Measurements from ENCODE around the gene RNF4.
A peak's percentile ranks its signal among the peaks of the same experiment; 100 is the strongest.

Gene RNF4

DNA sequence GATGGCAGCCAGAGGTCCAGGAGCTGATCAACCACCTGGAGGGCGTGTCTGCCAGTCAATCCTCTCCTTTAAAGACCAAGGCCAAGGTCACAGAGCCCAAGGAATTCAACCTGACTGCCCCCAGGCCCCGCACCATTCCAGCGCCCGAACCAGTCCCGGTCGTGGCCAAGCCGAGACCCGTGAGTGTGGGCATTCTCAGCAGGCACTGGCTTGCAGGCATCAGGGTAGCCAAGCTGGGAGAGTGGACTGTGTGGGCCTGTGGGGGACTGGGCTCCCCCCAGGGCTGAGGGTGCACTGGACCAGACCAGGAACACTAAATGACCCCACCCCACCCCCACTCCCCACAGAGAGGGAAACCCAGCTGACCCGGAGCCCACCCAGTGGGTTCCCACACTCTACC, 23.8 kb upstream of the RNF4 start:
- H3K9me3 ChIP-seq (ENCODE audit: insufficient read depth, low read depth, low read length): peaks cover 6% of the 10 kb centered on the region
- no peaks in the 10 kb centered on the region for H3K27me3 ChIP-seq (ENCODE audit: insufficient read depth, low read length)
- no peaks in the 10 kb centered on the region for H3K79me2 ChIP-seq (ENCODE audit: control insufficient read depth, insufficient read depth, low read length, poor library complexity)
- no peak overlapping the region for H3K27ac ChIP-seq (ENCODE audit: low read depth, low read length)
- no peak overlapping the region for H3K4me3 ChIP-seq (ENCODE audit: low read depth, low read length)
- H4K12ac ChIP-seq (ENCODE audit: low read depth, low read length): no peak overlapping the region
- no CpG with 5 or more reads among the region's 9 CpGs for WGBS (ENCODE audit: extremely low coverage, insufficient coverage, insufficient read length)
- no peaks in the 10 kb centered on the region for H3K79me1 ChIP-seq (ENCODE audit: low read length)
- no peak overlapping the region for H2BK12ac ChIP-seq (ENCODE audit: low read length)
- H3K9ac ChIP-seq (ENCODE audit: low read length): no peak overlapping the region
- H2AFZ ChIP-seq (ENCODE audit: insufficient read depth, low read length, poor library complexity): no peak overlapping the region
- no peak overlapping the region for H3K18ac ChIP-seq (ENCODE audit: low read length)
- no peak overlapping the region for H2BK120ac ChIP-seq (ENCODE audit: insufficient read depth, low read length, poor library complexity)
- no peak overlapping the region for H2BK5ac ChIP-seq (ENCODE audit: low read depth, low read length, poor library complexity)
- H2AK5ac ChIP-seq (ENCODE audit: low read length): no peak overlapping the region
- H4K8ac ChIP-seq (ENCODE audit: low read depth, low read length): no peak overlapping the region
- no peak overlapping the region for H3K4me2 ChIP-seq (ENCODE audit: low read length)
- H3K36me3 ChIP-seq (ENCODE audit: control insufficient read depth in 1 of 2, insufficient read depth in 2 of 2, low read length in 2 of 2): no peaks in the 10 kb centered on the region
- DNase-seq: no peak
- no peak overlapping the region for H3K14ac ChIP-seq (ENCODE audit: low read length)
- H3K4me1 ChIP-seq (ENCODE audit: control insufficient read depth in 1 of 2, insufficient read depth in 2 of 2, low read length in 2 of 2): no peaks in the 10 kb centered on the region
- no peak overlapping the region for H3K4ac ChIP-seq (ENCODE audit: low read depth, low read length)
- no peak overlapping the region for H3K23ac ChIP-seq (ENCODE audit: low read length)
- no peak overlapping the region for H4K91ac ChIP-seq (ENCODE audit: low read depth, low read length)

DNA sequence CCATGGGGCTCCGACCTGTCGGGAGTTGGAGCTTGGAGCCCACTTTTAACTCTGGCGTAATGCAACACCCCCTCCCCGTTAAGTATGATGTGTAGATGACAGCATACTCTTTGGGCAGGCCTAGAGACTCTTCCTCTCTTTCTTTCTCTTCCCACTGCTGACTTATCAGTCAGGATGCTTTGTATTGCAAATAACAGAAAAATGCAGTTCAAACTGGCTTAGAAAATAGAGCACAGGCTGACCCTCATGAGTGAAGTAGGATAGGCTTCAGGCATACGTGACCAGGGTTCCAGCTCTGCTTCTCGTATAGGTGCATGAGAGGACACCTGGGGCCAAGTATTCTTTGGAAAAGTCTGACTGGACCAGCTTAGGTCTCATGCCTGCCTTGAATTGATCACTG, 23.3 kb upstream of the RNF4 start:
- no peak overlapping the region for H2BK120ac ChIP-seq (ENCODE audit: insufficient read depth, low read length, poor library complexity)
- H2BK12ac ChIP-seq (ENCODE audit: low read length): no peak overlapping the region
- H3K9ac ChIP-seq (ENCODE audit: low read length): no peak overlapping the region

GRCh38 chr4:2446656-2447564, 22.0 kb upstream of the RNF4 start:
- no peaks in the 10 kb centered on the region for H3K4me1 ChIP-seq (ENCODE audit: control insufficient read depth in 1 of 2, insufficient read depth in 2 of 2, low read length in 2 of 2)
- no peak overlapping the region for H4K12ac ChIP-seq (ENCODE audit: low read depth, low read length)
- H3K27ac ChIP-seq (ENCODE audit: low read depth, low read length): no peak overlapping the region
- no peak for DNase-seq
- no peak overlapping the region for H2BK5ac ChIP-seq (ENCODE audit: low read depth, low read length, poor library complexity)
- H3K36me3 ChIP-seq (ENCODE audit: control insufficient read depth in 1 of 2, insufficient read depth in 2 of 2, low read length in 2 of 2): no peaks in the 10 kb centered on the region
- H3K18ac ChIP-seq (ENCODE audit: low read length): no peak overlapping the region
- H2AK5ac ChIP-seq (ENCODE audit: low read length): no peak overlapping the region
- H2BK120ac ChIP-seq (ENCODE audit: insufficient read depth, low read length, poor library complexity): no peak overlapping the region
- H3K9me3 ChIP-seq (ENCODE audit: insufficient read depth, low read depth, low read length): peaks cover 6% of the 10 kb centered on the region
- H3K9ac ChIP-seq (ENCODE audit: low read length): no peak overlapping the region
- no peak overlapping the region for H3K4me2 ChIP-seq (ENCODE audit: low read length)
- H4K91ac ChIP-seq (ENCODE audit: low read depth, low read length): no peak overlapping the region
- H4K8ac ChIP-seq (ENCODE audit: low read depth, low read length): no peak overlapping the region
- no peaks in the 10 kb centered on the region for H3K79me2 ChIP-seq (ENCODE audit: control insufficient read depth, insufficient read depth, low read length, poor library complexity)
- no peak overlapping the region for H2BK12ac ChIP-seq (ENCODE audit: low read length)
- no peaks in the 10 kb centered on the region for H3K27me3 ChIP-seq (ENCODE audit: insufficient read depth, low read length)
- H3K79me1 ChIP-seq (ENCODE audit: low read length): no peaks in the 10 kb centered on the region
- WGBS (ENCODE audit: extremely low coverage, insufficient coverage, insufficient read length): 100% methylated on average over 1 of the region's 3 CpGs
- no peak overlapping the region for H3K14ac ChIP-seq (ENCODE audit: low read length)
- no peak overlapping the region for H3K23ac ChIP-seq (ENCODE audit: low read length)
- no peak overlapping the region for H2AFZ ChIP-seq (ENCODE audit: insufficient read depth, low read length, poor library complexity)
- H3K4me3 ChIP-seq (ENCODE audit: low read depth, low read length): no peak overlapping the region
- no peak overlapping the region for H3K4ac ChIP-seq (ENCODE audit: low read depth, low read length)

More for the DNA sequence above, 23.3 kb upstream of the RNF4 start:
- no peak overlapping the region for H4K12ac ChIP-seq (ENCODE audit: low read depth, low read length)
- WGBS (ENCODE audit: extremely low coverage, insufficient coverage, insufficient read length): no CpG with 5 or more reads among the region's 6 CpGs
- H2BK5ac ChIP-seq (ENCODE audit: low read depth, low read length, poor library complexity): no peak overlapping the region
- no peak overlapping the region for H3K14ac ChIP-seq (ENCODE audit: low read length)
- no peaks in the 10 kb centered on the region for H3K27me3 ChIP-seq (ENCODE audit: insufficient read depth, low read length)
- H3K4me1 ChIP-seq (ENCODE audit: control insufficient read depth in 1 of 2, insufficient read depth in 2 of 2, low read length in 2 of 2): no peaks in the 10 kb centered on the region
- no peak overlapping the region for H3K4ac ChIP-seq (ENCODE audit: low read depth, low read length)
- no peak overlapping the region for H4K8ac ChIP-seq (ENCODE audit: low read depth, low read length)
- H2AFZ ChIP-seq (ENCODE audit: insufficient read depth, low read length, poor library complexity): no peak overlapping the region
- H3K18ac ChIP-seq (ENCODE audit: low read length): no peak overlapping the region
- no peak overlapping the region for H4K91ac ChIP-seq (ENCODE audit: low read depth, low read length)
- no peak overlapping the region for H2AK5ac ChIP-seq (ENCODE audit: low read length)
- no peak overlapping the region for H3K4me3 ChIP-seq (ENCODE audit: low read depth, low read length)
- DNase-seq: peak in 1 of 2 donors; percentile 60
- H3K79me1 ChIP-seq (ENCODE audit: low read length): no peaks in the 10 kb centered on the region
- H3K36me3 ChIP-seq (ENCODE audit: control insufficient read depth in 1 of 2, insufficient read depth in 2 of 2, low read length in 2 of 2): no peaks in the 10 kb centered on the region
- no peak overlapping the region for H3K4me2 ChIP-seq (ENCODE audit: low read length)
- no peak overlapping the region for H3K23ac ChIP-seq (ENCODE audit: low read length)
- no peak overlapping the region for H3K27ac ChIP-seq (ENCODE audit: low read depth, low read length)
- H3K9me3 ChIP-seq (ENCODE audit: insufficient read depth, low read depth, low read length): peaks cover 6% of the 10 kb centered on the region
- H3K79me2 ChIP-seq (ENCODE audit: control insufficient read depth, insufficient read depth, low read length, poor library complexity): no peaks in the 10 kb centered on the region

GRCh38 chr4:2448589-2448988, 20.3 kb upstream of the RNF4 start:
- H3K27me3 ChIP-seq (ENCODE audit: insufficient read depth, low read length): no peaks in the 10 kb centered on the region
- H3K27ac ChIP-seq (ENCODE audit: low read depth, low read length): no peak overlapping the region
- no peak overlapping the region for H2AFZ ChIP-seq (ENCODE audit: insufficient read depth, low read length, poor library complexity)
- H4K8ac ChIP-seq (ENCODE audit: low read depth, low read length): no peak overlapping the region
- H2BK12ac ChIP-seq (ENCODE audit: low read length): no peak overlapping the region
- H3K9ac ChIP-seq (ENCODE audit: low read length): no peak overlapping the region
- H4K91ac ChIP-seq (ENCODE audit: low read depth, low read length): no peak overlapping the region
- H2BK5ac ChIP-seq (ENCODE audit: low read depth, low read length, poor library complexity): no peak overlapping the region
- DNase-seq: no peak
- no peak overlapping the region for H3K4me3 ChIP-seq (ENCODE audit: low read depth, low read length)
- H3K18ac ChIP-seq (ENCODE audit: low read length): no peak overlapping the region
- H3K14ac ChIP-seq (ENCODE audit: low read length): no peak overlapping the region
- no peaks in the 10 kb centered on the region for H3K4me1 ChIP-seq (ENCODE audit: control insufficient read depth in 1 of 2, insufficient read depth in 2 of 2, low read length in 2 of 2)
- H3K23ac ChIP-seq (ENCODE audit: low read length): no peak overlapping the region
- H3K79me2 ChIP-seq (ENCODE audit: control insufficient read depth, insufficient read depth, low read length, poor library complexity): no peaks in the 10 kb centered on the region
- no CpG with 5 or more reads among the region's 7 CpGs for WGBS (ENCODE audit: extremely low coverage, insufficient coverage, insufficient read length)
- peaks cover 6% of the 10 kb centered on the region for H3K9me3 ChIP-seq (ENCODE audit: insufficient read depth, low read depth, low read length)
- no peaks in the 10 kb centered on the region for H3K79me1 ChIP-seq (ENCODE audit: low read length)
- no peak overlapping the region for H3K4ac ChIP-seq (ENCODE audit: low read depth, low read length)
- no peak overlapping the region for H3K4me2 ChIP-seq (ENCODE audit: low read length)
- H2BK120ac ChIP-seq (ENCODE audit: insufficient read depth, low read length, poor library complexity): no peak overlapping the region
- no peak overlapping the region for H4K12ac ChIP-seq (ENCODE audit: low read depth, low read length)
- no peaks in the 10 kb centered on the region for H3K36me3 ChIP-seq (ENCODE audit: control insufficient read depth in 1 of 2, insufficient read depth in 2 of 2, low read length in 2 of 2)
- H2AK5ac ChIP-seq (ENCODE audit: low read length): no peak overlapping the region
